Sigmoid colon (tissue), 7 donors: Measurements from ENCODE around the gene MYL10. TPM values are rescaled to one million over a fixed set of nuclear protein-coding genes. Genes with fewer than 3 reads are reported as not detected.

Experiments
- DNase-seq: peaks from one replicate; pipeline ENCODE4 v3.0.0-alpha.2; 2019
- H3K27ac ChIP-seq, 4 donors: fragments of 200-600 bp; sonication (generic); one replicate each; pipeline ENCODE4 v1.5.1; 2016 to 2019; ENCODE audit warnings: mild to moderate bottlenecking in 1 of 4
- H3K27me3 ChIP-seq, 3 donors: fragments of 200-600 bp; sonication (generic); one replicate each; pipeline ENCODE4 v1.5.1; 2019; ENCODE audit warnings: mild to moderate bottlenecking in 1 of 3
- H3K36me3 ChIP-seq, 4 donors: fragments of 200-600 bp; sonication (generic); one replicate each; pipeline ENCODE4 v1.5.1; 2016 to 2019
- H3K4me1 ChIP-seq, 4 donors: fragments of 200-600 bp; sonication (generic); one replicate each; pipeline ENCODE4 v1.5.1; 2017 to 2019
- H3K4me3 ChIP-seq, 4 donors: fragments of 200-600 bp; sonication (generic); one replicate each; pipeline ENCODE4 v1.5.1; 2017 to 2019; ENCODE audit warnings: mild to moderate bottlenecking in 2 of 4, moderate library complexity in 1 of 4
- H3K9me3 ChIP-seq, 4 donors: fragments of 200-600 bp in 3 of 4; sonication (generic) in 3 of 4; one replicate each; pipeline versions ENCODE4 v1.5.1 to v1.6.1; 2013 to 2019
- CTCF ChIP-seq, 4 experiments: fragments of 450-650 bp in 3 of 4; fragments of 200-600 bp in 1 of 4; IDR thresholded peaks; one replicate each; pipeline ENCODE4 v1.5.1; 2016 to 2019; ENCODE audit warnings: antibody characterized with exemption in 4 of 4, mild to moderate bottlenecking in 3 of 4, moderate library complexity in 2 of 4
- EP300 ChIP-seq, 4 donors: sonication (generic); formaldehyde crosslinking; IDR thresholded peaks; one replicate each; pipeline ENCODE4 v1.6.1; 2017; ENCODE audit warnings: antibody characterized with exemption in 4 of 4
- POLR2A ChIP-seq, 2 donors: fragments of 450-650 bp; IDR thresholded peaks; one replicate each; pipeline ENCODE4 v1.6.1; 2016; ENCODE audit warnings: antibody characterized with exemption in 2 of 2, mild to moderate bottlenecking in 2 of 2, moderate library complexity in 2 of 2
- POLR2AphosphoS5 ChIP-seq, 4 donors: sonication (generic); formaldehyde crosslinking; IDR thresholded peaks; one replicate each; pipeline ENCODE4 v1.6.1; 2017; ENCODE audit warnings: antibody characterized with exemption in 4 of 4
- WGBS, 2 donors: extraction: QIAGEN DNeasy Blood & Tissue Kit; methylation state at CpG; one replicate each; pipeline ENCODE4 v1.1.7; 2013; 5-methylcytosine and 5-hydroxymethylcytosine counted together
- intact Hi-C: fragments of 100-400 bp; cut with DNase I; formaldehyde crosslinking; loops from one replicate; pipeline ENCODE4 v1.15.1; 2023
- polyA plus RNA-seq, 3 donors: library from polyadenylated mRNA; stranded (reverse); fragments of 200-250 nt; gene quantifications; one replicate each; pipeline ENCODE4 v1.2.3, GENCODE V29; 2013
- total RNA-seq, 4 donors: library from RNA; depleted of rRNA; stranded (reverse); fragments of >200 nt; gene quantifications; one replicate each; pipeline ENCODE4 v1.1.0, GENCODE V29; 2016
- donor health status: healthy with polysubstance abuse.
- donor health status: Bipolar disorder and iron deficiency.
- donor health status: healthy.

MYL10 gene
- total and polyA plus RNA-seq, 7 donors: not detected

GRCh38 chr7:101617451-101618206 is 11.5 kb downstream of the MYL10 start:
- WGBS, 2 donors: 80 to 93% methylated on average over 4 of the region's 4 CpGs
- intact Hi-C loops: no loop called here

GRCh38 chr7:101615446-101615845 is 13.7 kb downstream of the MYL10 start:
- no peaks in the 10 kb centered on the region for H3K4me1 ChIP-seq
- intact Hi-C loops: no loop called here
- H3K27ac ChIP-seq: no peak overlapping the region
- H3K9me3 ChIP-seq: no peaks in the 10 kb centered on the region
- WGBS, 2 donors: 70 to 74% methylated on average over 8 of the region's 8 CpGs
- H3K4me3 ChIP-seq: no peak overlapping the region
- peaks cover 0 to 10% (median 0%) of the 10 kb centered on the region in 3 donors for H3K27me3 ChIP-seq
- TF ChIP-seq EP300 (IDR thresholded peaks at IDR 0.05): no peak
- no peak for TF ChIP-seq CTCF (IDR thresholded peaks at IDR 0.05)
- no peak for TF ChIP-seq POLR2AphosphoS5 (IDR thresholded peaks at IDR 0.05)
- no peak for TF ChIP-seq POLR2A (IDR thresholded peaks at IDR 0.05)
- DNase-seq: no peak
- H3K36me3 ChIP-seq: no peaks in the 10 kb centered on the region

More at GRCh38 chr7:101617451-101618206, 11.5 kb downstream of the MYL10 start:
- Histone ChIP-seq H3K36me3 (no peaks in the 10 kb centered on the region), H3K4me3 (no peak overlapping the region), H3K9me3 (no peaks in the 10 kb centered on the region), H3K27me3 (peaks cover 0 to 10% (median 0%) of the 10 kb centered on the region in 3 donors), H3K27ac (no peak overlapping the region), H3K4me1 (no peaks in the 10 kb centered on the region)
- no peak for DNase-seq
- no peak for TF ChIP-seq EP300 (IDR thresholded peaks at IDR 0.05)
- no peak for TF ChIP-seq POLR2A (IDR thresholded peaks at IDR 0.05)
- TF ChIP-seq POLR2AphosphoS5 (IDR thresholded peaks at IDR 0.05): no peak
- TF ChIP-seq CTCF (IDR thresholded peaks at IDR 0.05): no peak

- TF ChIP-seq CTCF (IDR thresholded peaks at IDR 0.05) (no peak), EP300 (IDR thresholded peaks at IDR 0.05) (no peak), POLR2AphosphoS5 (IDR thresholded peaks at IDR 0.05) (no peak), POLR2A (IDR thresholded peaks at IDR 0.05) (no peak)
- Histone ChIP-seq H3K36me3 (no peaks in the 10 kb centered on the region), H3K27me3 (peaks cover 0 to 10% (median 0%) of the 10 kb centered on the region in 3 donors), H3K27ac (no peak overlapping the region), H3K9me3 (no peaks in the 10 kb centered on the region), H3K4me3 (no peak overlapping the region), H3K4me1 (no peaks in the 10 kb centered on the region)
- intact Hi-C loops: no loop called here
- DNase-seq: no peak
- WGBS, 2 donors: 23 to 61% methylated on average over 9 of the region's 9 CpGs
These were observed 14.2 kb downstream of the MYL10 start for GRCh38 chr7:101614939-101615302.

- Histone ChIP-seq H3K27me3 (peaks cover 0 to 10% (median 0%) of the 10 kb centered on the region in 3 donors), H3K4me1 (no peaks in the 10 kb centered on the region), H3K4me3 (no peak overlapping the region), H3K9me3 (no peaks in the 10 kb centered on the region), H3K27ac (no peak overlapping the region), H3K36me3 (no peaks in the 10 kb centered on the region)
- TF ChIP-seq POLR2AphosphoS5 (IDR thresholded peaks at IDR 0.05) (no peak), CTCF (IDR thresholded peaks at IDR 0.05) (no peak), POLR2A (IDR thresholded peaks at IDR 0.05) (no peak), EP300 (IDR thresholded peaks at IDR 0.05) (no peak)
- intact Hi-C loops: no loop called here
- 81 to 83% methylated on average over 13 of the region's 13 CpGs for WGBS, 2 donors
- no peak for DNase-seq
These were observed 14.8 kb downstream of the MYL10 start for GRCh38 chr7:101614098-101614938.
